HCT116 (cell line): ENCODE results near the gene VWA7. TPM values are rescaled to one million over a fixed set of nuclear protein-coding genes. Genes with fewer than 3 reads are reported as not detected.

ENCODE experiments used
- ATAC-seq: fragments of 200-7000 bp; cut with Tn5 transposase; 2 replicates; pipeline ENCODE4 v1.9.1; 2020; ENCODE audit warnings: mild to moderate bottlenecking, moderate library complexity
- BruUV-seq: library from RNA; stranded (reverse); fragments of 400-500 nt; replicated peaks from 2 replicates; lab custom pipeline; 2021; lab: Mats Ljungman, UMichigan
- CTCF ChIA-PET: fragments of 300-600 bp; sonication (Branson Sonifier 250); formaldehyde crosslinking; loops from one replicate; lab custom pipeline; 2021; ENCODE audit warnings: antibody characterized with exemption; lab: Charles Lee
- POLR2A ChIA-PET: fragments of 300-600, 350-600 bp; sonication (Branson Sonifier 250); formaldehyde crosslinking; loops from one replicate; lab custom pipeline; 2021; ENCODE audit warnings: antibody characterized with exemption; lab: Charles Lee
- RAD21 ChIA-PET, 2 experiments: fragments of 300-600 bp; sonication (Branson Sonifier 250); formaldehyde crosslinking; loops; one replicate each; lab custom pipeline; 2023; ENCODE audit warnings: low total read pairs in 2 of 2; ENCODE audit not compliant: uncharacterized antibody in 2 of 2, unreplicated experiment in 2 of 2, low non-redundant PET in 1 of 2; lab: Charles Lee
- DNase-seq: peaks from one replicate; pipeline ENCODE4 v3.0.0-alpha.2; 2010; ENCODE audit warnings: low read depth, low spot score
- H2AFZ ChIP-seq: fragments of 200-600 bp; shearing (Covaris generic), sonication (generic); 2 replicates; pipeline ENCODE4 v1.6.1; 2017; ENCODE audit warnings: low read depth, mixed run types, mixed read lengths, antibody characterized with exemption, low read length; ENCODE audit not compliant: poor library complexity, severe bottlenecking
- H3K27ac ChIP-seq: 2 replicates; pipeline ENCODE4 v1.5.1; 2012; ENCODE audit warnings: low read depth, low read length
- H3K27me3 ChIP-seq: fragments of 200-600 bp; sonication (generic); 2 replicates; pipeline ENCODE4 v1.6.1; 2016; ENCODE audit warnings: mixed run types, low read length, mixed read lengths; ENCODE audit not compliant: insufficient read depth
- H3K36me3 ChIP-seq, 2 experiments: fragments of 200-500 bp in 1 of 2; fragments of 200-600 bp in 1 of 2; sonication (Bioruptor generic) in 1 of 2; sonication (generic) in 1 of 2; 2 replicates each; pipeline versions ENCODE4 v1.5.1 to v1.6.1; 2014 to 2016; ENCODE audit warnings: low read length in 2 of 2, inconsistent platforms in 1 of 2, mixed read lengths in 1 of 2, mixed run types in 1 of 2; ENCODE audit not compliant: insufficient read depth in 2 of 2, control insufficient read depth in 1 of 2
- H3K4me1 ChIP-seq, 2 experiments: fragments of 200-600 bp in 1 of 2; sonication (generic) in 1 of 2; 2 replicates each; pipeline versions ENCODE4 v1.5.1 to v1.6.1; 2012 to 2017; ENCODE audit warnings: low read length in 2 of 2, inconsistent platforms in 1 of 2, mild to moderate bottlenecking in 1 of 2, mixed read lengths in 1 of 2, mixed run types in 1 of 2, moderate library complexity in 1 of 2; ENCODE audit not compliant: insufficient read depth in 2 of 2, control insufficient read depth in 1 of 2
- H3K4me2 ChIP-seq: fragments of 200-600 bp; sonication (generic); 2 replicates; pipeline ENCODE4 v1.6.1; 2017; ENCODE audit warnings: mixed run types, low read length, mixed read lengths
- H3K4me3 ChIP-seq, 2 experiments: fragments of 200-600 bp in 1 of 2; sonication (generic) in 1 of 2; replicated peaks in 1 of 2; 2 replicates each; pipeline ENCODE4 v1.5.1; 2011 to 2016; ENCODE audit warnings: low read length in 2 of 2, control low read depth in 1 of 2, low read depth in 1 of 2, mild to moderate bottlenecking in 1 of 2, mixed read lengths in 1 of 2, mixed run types in 1 of 2
- H3K79me2 ChIP-seq: fragments of 200-600 bp; sonication (generic); 2 replicates; pipeline ENCODE4 v1.6.1; 2017; ENCODE audit warnings: mild to moderate bottlenecking, mixed run types, low read length, moderate library complexity, mixed read lengths; ENCODE audit not compliant: insufficient read depth
- H3K9ac ChIP-seq: fragments of 200-600 bp; sonication (generic); 2 replicates; pipeline ENCODE4 v1.6.1; 2016; ENCODE audit warnings: low read length, mixed read lengths
- H3K9me2 ChIP-seq: fragments of 200-600 bp; sonication (generic), shearing (Covaris generic); 2 replicates; pipeline ENCODE4 v1.6.1; 2017; ENCODE audit warnings: mixed run types, mild to moderate bottlenecking, moderate library complexity; ENCODE audit not compliant: insufficient read depth
- H3K9me3 ChIP-seq, 2 experiments: fragments of 200-500 bp in 1 of 2; fragments of 200-600 bp in 1 of 2; sonication (Bioruptor generic) in 1 of 2; sonication (generic) in 1 of 2; 2 replicates each; pipeline ENCODE4 v1.6.1; 2014 to 2017; ENCODE audit warnings: low read length in 2 of 2, mixed read lengths in 2 of 2, inconsistent platforms in 1 of 2, low read depth in 1 of 2, mild to moderate bottlenecking in 1 of 2, mixed run types in 1 of 2, moderate library complexity in 1 of 2; ENCODE audit not compliant: control insufficient read depth in 1 of 2, insufficient read depth in 1 of 2
- H4K20me1 ChIP-seq: fragments of 200-600 bp; sonication (generic), shearing (Covaris generic); 2 replicates; pipeline ENCODE4 v1.6.1; 2017; ENCODE audit warnings: mixed run types, mild to moderate bottlenecking, moderate library complexity; ENCODE audit not compliant: insufficient read depth
- CBX3 ChIP-seq: IDR thresholded peaks from 2 replicates; pipeline ENCODE4 v1.6.1; 2012; ENCODE audit warnings: low read depth
- CEBPB ChIP-seq: IDR thresholded peaks from 2 replicates; pipeline ENCODE4 v1.6.1; 2012; ENCODE audit warnings: low read depth
- EGR1 ChIP-seq: IDR thresholded peaks from 2 replicates; pipeline ENCODE4 v1.6.1; 2012; ENCODE audit warnings: low read depth
- ELF1 ChIP-seq: IDR thresholded peaks from 2 replicates; pipeline ENCODE4 v1.6.1; 2012; ENCODE audit warnings: low read depth, borderline replicate concordance
- EZH2 ChIP-seq: fragments of 200-600 bp; sonication (generic); IDR thresholded peaks from 2 replicates; pipeline ENCODE4 v1.6.1; 2017; ENCODE audit warnings: antibody characterized with exemption, mixed run types
- EZH2phosphoT487 ChIP-seq: fragments of 200-600 bp; IDR thresholded peaks from 2 replicates; pipeline ENCODE4 v1.6.1; 2018; ENCODE audit warnings: antibody characterized with exemption, borderline replicate concordance
- FOSL1 ChIP-seq: IDR thresholded peaks from 2 replicates; pipeline ENCODE4 v1.6.1; 2012; ENCODE audit warnings: low read depth
- JUND ChIP-seq: IDR thresholded peaks from 2 replicates; pipeline ENCODE4 v1.6.1; 2012
- POLR2A ChIP-seq: IDR thresholded peaks from 2 replicates; pipeline ENCODE4 v1.7.0; 2011; ENCODE audit warnings: borderline replicate concordance; ENCODE audit not compliant: insufficient read depth, insufficient read length; ENCODE audit errors: extremely low read depth
- POLR2AphosphoS5 ChIP-seq: IDR thresholded peaks from 2 replicates; pipeline ENCODE4 v1.6.1; 2011; ENCODE audit warnings: mild to moderate bottlenecking, low read depth, low read length, moderate library complexity
- RAD21 ChIP-seq: IDR thresholded peaks from 2 replicates; pipeline ENCODE4 v1.6.1; 2012; ENCODE audit warnings: low read depth, mild to moderate bottlenecking
- SIN3A ChIP-seq: IDR thresholded peaks from 2 replicates; pipeline ENCODE4 v1.6.1; 2012; ENCODE audit warnings: low read depth
- SP1 ChIP-seq: IDR thresholded peaks from 2 replicates; pipeline ENCODE4 v1.6.1; 2012; ENCODE audit warnings: low read depth
- SRF ChIP-seq: IDR thresholded peaks from 2 replicates; pipeline ENCODE4 v1.6.1; 2012; ENCODE audit warnings: low read depth
- TCF7L2 ChIP-seq: IDR thresholded peaks from 2 replicates; pipeline ENCODE4 v1.7.0; 2011; ENCODE audit warnings: borderline replicate concordance, inconsistent platforms; ENCODE audit not compliant: insufficient read depth, insufficient read length; ENCODE audit errors: extremely low read depth
- YY1 ChIP-seq: IDR thresholded peaks from 2 replicates; pipeline ENCODE4 v1.6.1; 2011; ENCODE audit warnings: low read length, low read depth, moderate library complexity, mild to moderate bottlenecking; ENCODE audit not compliant: insufficient replicate concordance; ENCODE audit errors: extremely low read depth
- ZFX ChIP-seq: fragments of 450-650 bp; IDR thresholded peaks from 2 replicates; pipeline ENCODE4 v1.6.1; 2017
- ZNF274 ChIP-seq: fragments of 200-500 bp; sonication (Bioruptor generic); IDR thresholded peaks from 2 replicates; pipeline ENCODE4 v1.6.1; 2014; ENCODE audit warnings: mild to moderate bottlenecking, low read depth, low read length, inconsistent platforms
- intact Hi-C: fragments of 100-400 bp; cut with micrococcal nuclease; formaldehyde crosslinking; loops from 2 replicates; pipeline ENCODE4 v1.10.0; 2022
- total RNA-seq: library from RNA; stranded (reverse); gene quantifications from one replicate; pipeline ENCODE4 v1.2.1, GENCODE V29; 2021; ENCODE audit not compliant: unreplicated experiment
- TF ChIP-seq, protein P1 (sequence below), 3 experiments: fragments of 200-600 bp in 1 of 3; sonication (generic) in 1 of 3; IDR thresholded peaks in 2 of 3; conservative IDR thresholded peaks in 1 of 3; 2 replicates each; pipeline ENCODE4 v1.5.1; 2012 to 2017; ENCODE audit warnings: low read depth in 2 of 3, low read length in 2 of 3, antibody characterized with exemption in 1 of 3, borderline replicate concordance in 1 of 3, control low read depth in 1 of 3, mild to moderate bottlenecking in 1 of 3, mixed read lengths in 1 of 3, mixed run types in 1 of 3, moderate library complexity in 1 of 3; ENCODE audit not compliant: insufficient read depth in 1 of 3
- TF ChIP-seq, protein P2 (sequence below): IDR thresholded peaks from 2 replicates; pipeline ENCODE4 v1.6.1; 2012; ENCODE audit warnings: low read depth
- TF ChIP-seq, protein P3 (sequence below): IDR thresholded peaks from 2 replicates; pipeline ENCODE4 v1.6.1; 2012

The VWA7 gene
- total RNA-seq, 1 experiment from 2014 or later = 14.6 TPM

DNA sequence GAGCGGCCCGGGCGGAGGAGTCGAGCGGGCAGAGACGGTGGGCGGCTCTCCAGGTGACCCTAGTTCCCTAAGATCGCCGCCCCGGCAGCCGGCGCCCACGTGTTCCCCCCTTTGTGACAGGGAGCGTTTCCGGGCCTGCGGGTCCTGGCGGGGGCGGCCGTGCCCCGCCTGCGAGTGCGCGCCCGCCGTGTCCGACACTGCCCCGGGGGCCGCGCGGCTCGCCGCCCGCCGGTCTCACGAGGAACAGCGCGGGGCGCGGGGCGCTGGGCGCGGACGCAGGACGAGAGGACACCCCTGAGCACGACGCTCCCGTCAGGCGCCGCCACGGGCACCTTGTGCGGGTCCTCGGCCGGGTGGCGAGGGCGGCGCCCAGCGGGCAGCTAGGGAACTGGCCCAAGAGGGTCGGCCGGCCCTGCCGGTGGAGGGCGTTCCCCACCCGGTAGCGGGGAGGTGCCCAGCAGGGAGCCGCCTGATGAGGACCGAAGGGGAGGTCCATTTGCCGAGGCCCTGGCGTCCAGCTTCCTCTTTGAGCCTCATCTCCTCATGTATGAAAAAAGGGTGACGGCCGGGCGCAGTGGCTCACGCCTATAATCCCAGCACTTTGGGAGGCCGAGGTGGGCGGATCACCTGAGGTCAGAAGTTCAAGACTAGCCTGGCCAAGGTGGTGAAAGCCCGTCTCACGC, 18.6 kb upstream of the VWA7 start, which contains the start of gene VARS1:
Gene VARS1, minus strand, starts transcription at position 137 of the 683 bp plus-strand sequence. CDS start 535 bp downstream, outside the sequence.
- intact Hi-C loops = loop anchor here (1.0 kb wide), 1 partner anchor 32 kb away; the partner anchor contains the start of gene HSPA1B
- ChIA-PET RAD21 (interaction anchor here in 1 of 2 experiments (1.6 kb wide), 1 partner anchor 31 kb away, joined by 5 read pairs; the partner anchor contains the start of gene HSPA1B), POLR2A (interaction anchor here (0.6 to 2.4 kb wide), 8 partner anchors 10 to 93 kb away, joined by 4 to 19 read pairs (median 5); partner anchors contain the start of genes ABHD16A, HSPA1B, LSM2 and NEU1), CTCF (interaction anchor here (0.7 to 1.8 kb wide), 7 partner anchors 11 to 127 kb away, joined by 3 to 16 read pairs (median 3); partner anchors contain the start of genes HSPA1B, LSM2 and VWA7)
- Histone ChIP-seq H3K4me2 (peak within 1 kb of the TSS; percentile 99), H3K79me2 (peaks cover 46% of the 10 kb centered on the region), H3K4me1 (peaks cover 24 to 45% of the 10 kb centered on the region in 2 experiments), H3K4me3 (peak within 1 kb of the TSS; percentile 70 to 93), H4K20me1 (no peaks in the 10 kb centered on the region), H3K27me3 (no peaks in the 10 kb centered on the region), H3K9me3 (no peaks in the 10 kb centered on the region), H3K9ac (peak within 1 kb of the TSS; percentile 97), H2AFZ (no peak within 1 kb of the TSS), H3K36me3 (peaks cover 5 to 15% of the 10 kb centered on the region in 2 experiments; a peak in 3 of 4 replicates), H3K27ac (peak within 1 kb of the TSS; percentile 98), H3K9me2 (no peaks in the 10 kb centered on the region)
- peak; percentile 82 for DNase-seq
- BruUV-seq = no TSS peak
- peak; percentile 80 for ATAC-seq
- TF ChIP-seq, protein P1, sequence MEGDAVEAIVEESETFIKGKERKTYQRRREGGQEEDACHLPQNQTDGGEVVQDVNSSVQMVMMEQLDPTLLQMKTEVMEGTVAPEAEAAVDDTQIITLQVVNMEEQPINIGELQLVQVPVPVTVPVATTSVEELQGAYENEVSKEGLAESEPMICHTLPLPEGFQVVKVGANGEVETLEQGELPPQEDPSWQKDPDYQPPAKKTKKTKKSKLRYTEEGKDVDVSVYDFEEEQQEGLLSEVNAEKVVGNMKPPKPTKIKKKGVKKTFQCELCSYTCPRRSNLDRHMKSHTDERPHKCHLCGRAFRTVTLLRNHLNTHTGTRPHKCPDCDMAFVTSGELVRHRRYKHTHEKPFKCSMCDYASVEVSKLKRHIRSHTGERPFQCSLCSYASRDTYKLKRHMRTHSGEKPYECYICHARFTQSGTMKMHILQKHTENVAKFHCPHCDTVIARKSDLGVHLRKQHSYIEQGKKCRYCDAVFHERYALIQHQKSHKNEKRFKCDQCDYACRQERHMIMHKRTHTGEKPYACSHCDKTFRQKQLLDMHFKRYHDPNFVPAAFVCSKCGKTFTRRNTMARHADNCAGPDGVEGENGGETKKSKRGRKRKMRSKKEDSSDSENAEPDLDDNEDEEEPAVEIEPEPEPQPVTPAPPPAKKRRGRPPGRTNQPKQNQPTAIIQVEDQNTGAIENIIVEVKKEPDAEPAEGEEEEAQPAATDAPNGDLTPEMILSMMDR (IDR thresholded peaks at IDR 0.05 in 2 of 3, conservative IDR thresholded peaks at IDR 0.05 in 1 of 3; ENCODE audit: borderline replicate concordance in 1 of 3, insufficient read depth in 1 of 3, low read depth in 2 of 3, low read length in 2 of 3) = peak; percentile 56 to 98 (median 82)
- TF ChIP-seq SRF = no peak
- peak; percentile 63 for TF ChIP-seq POLR2AphosphoS5
- no peak for TF ChIP-seq EZH2
- TF ChIP-seq EGR1 = peak; percentile 59
- no peak for TF ChIP-seq CEBPB
- TF ChIP-seq SIN3A = peak; percentile 84
- peak; percentile 92 for TF ChIP-seq RAD21
- TF ChIP-seq YY1 = peak; percentile 49
- TF ChIP-seq JUND = no peak
- no peak for TF ChIP-seq FOSL1
- TF ChIP-seq TCF7L2 = no peak
- no peak for TF ChIP-seq ZNF274
- TF ChIP-seq, protein P2, sequence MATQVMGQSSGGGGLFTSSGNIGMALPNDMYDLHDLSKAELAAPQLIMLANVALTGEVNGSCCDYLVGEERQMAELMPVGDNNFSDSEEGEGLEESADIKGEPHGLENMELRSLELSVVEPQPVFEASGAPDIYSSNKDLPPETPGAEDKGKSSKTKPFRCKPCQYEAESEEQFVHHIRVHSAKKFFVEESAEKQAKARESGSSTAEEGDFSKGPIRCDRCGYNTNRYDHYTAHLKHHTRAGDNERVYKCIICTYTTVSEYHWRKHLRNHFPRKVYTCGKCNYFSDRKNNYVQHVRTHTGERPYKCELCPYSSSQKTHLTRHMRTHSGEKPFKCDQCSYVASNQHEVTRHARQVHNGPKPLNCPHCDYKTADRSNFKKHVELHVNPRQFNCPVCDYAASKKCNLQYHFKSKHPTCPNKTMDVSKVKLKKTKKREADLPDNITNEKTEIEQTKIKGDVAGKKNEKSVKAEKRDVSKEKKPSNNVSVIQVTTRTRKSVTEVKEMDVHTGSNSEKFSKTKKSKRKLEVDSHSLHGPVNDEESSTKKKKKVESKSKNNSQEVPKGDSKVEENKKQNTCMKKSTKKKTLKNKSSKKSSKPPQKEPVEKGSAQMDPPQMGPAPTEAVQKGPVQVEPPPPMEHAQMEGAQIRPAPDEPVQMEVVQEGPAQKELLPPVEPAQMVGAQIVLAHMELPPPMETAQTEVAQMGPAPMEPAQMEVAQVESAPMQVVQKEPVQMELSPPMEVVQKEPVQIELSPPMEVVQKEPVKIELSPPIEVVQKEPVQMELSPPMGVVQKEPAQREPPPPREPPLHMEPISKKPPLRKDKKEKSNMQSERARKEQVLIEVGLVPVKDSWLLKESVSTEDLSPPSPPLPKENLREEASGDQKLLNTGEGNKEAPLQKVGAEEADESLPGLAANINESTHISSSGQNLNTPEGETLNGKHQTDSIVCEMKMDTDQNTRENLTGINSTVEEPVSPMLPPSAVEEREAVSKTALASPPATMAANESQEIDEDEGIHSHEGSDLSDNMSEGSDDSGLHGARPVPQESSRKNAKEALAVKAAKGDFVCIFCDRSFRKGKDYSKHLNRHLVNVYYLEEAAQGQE = no peak
- TF ChIP-seq, protein P3, sequence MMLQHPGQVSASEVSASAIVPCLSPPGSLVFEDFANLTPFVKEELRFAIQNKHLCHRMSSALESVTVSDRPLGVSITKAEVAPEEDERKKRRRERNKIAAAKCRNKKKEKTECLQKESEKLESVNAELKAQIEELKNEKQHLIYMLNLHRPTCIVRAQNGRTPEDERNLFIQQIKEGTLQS = no peak
- TF ChIP-seq CBX3 = 0 out of 2 replicates have a peak, but pooled peaks have one; percentile 29
- TF ChIP-seq EZH2phosphoT487 = no peak
- peak; percentile 47; the same call in 1 of the 2 replicates for TF ChIP-seq SP1
- TF ChIP-seq ELF1 = no peak
- peak; percentile 23; the same call in 1 of the 2 replicates for TF ChIP-seq ZFX
- no peak for TF ChIP-seq POLR2A
